Progenitor cell of endocrine pancreas (in vitro differentiated cells): ENCODE data around the gene GRIK3. TPM values are rescaled to one million over a fixed set of nuclear protein-coding genes. Genes with fewer than 3 reads are reported as not detected.

ENCODE experiments used
- DNase-seq: peaks from one replicate; pipeline ENCODE4 v3.0.0; 2021; ENCODE audit warnings: low spot score; ENCODE audit not compliant: unreplicated experiment
- H3K27ac Mint-ChIP-seq: 2 replicates; pipeline ENCODE4 v1.8.0; 2021; ENCODE audit warnings: mild to moderate bottlenecking, moderate library complexity, mixed read lengths
- H3K27me3 Mint-ChIP-seq: 2 replicates; pipeline ENCODE4 v1.8.0; 2021; ENCODE audit warnings: mixed read lengths
- H3K36me3 Mint-ChIP-seq: 2 replicates; pipeline ENCODE4 v1.8.0; 2022; ENCODE audit warnings: mixed read lengths; ENCODE audit not compliant: insufficient read depth
- H3K4me1 Mint-ChIP-seq: 2 replicates; pipeline ENCODE4 v1.8.0; 2021; ENCODE audit warnings: low read depth, mixed read lengths
- H3K4me3 Mint-ChIP-seq: 2 replicates; pipeline ENCODE4 v1.8.0; 2021; ENCODE audit warnings: low read depth, mild to moderate bottlenecking, moderate library complexity, mixed read lengths
- H3K9me3 Mint-ChIP-seq: 2 replicates; pipeline ENCODE4 v1.8.0; 2021; ENCODE audit warnings: low read depth, mixed read lengths
- CTCF ChIP-seq: fragments of 200-600 bp; sonication (generic); IDR thresholded peaks from one replicate; pipeline ENCODE4 v1.5.0; 2021; ENCODE audit warnings: antibody characterized with exemption, mild to moderate bottlenecking; ENCODE audit not compliant: unreplicated experiment
- total RNA-seq: library from RNA; stranded (reverse); gene quantifications from 2 replicates; pipeline ENCODE4 v1.2.1, GENCODE V29; 2021

The GRIK3 gene
- total RNA-seq, 1 donor from 2014 or later, result 0.41 TPM

GRCh38 chr1:36789535-36789934 lies 244.8 kb downstream of the GRIK3 start:
- TF ChIP-seq CTCF, result no peak
- H3K27me3 Mint-ChIP-seq, result peaks cover 26% of the 10 kb centered on the region
- DNase-seq, result no peak
- no peak overlapping the region for H3K27ac Mint-ChIP-seq
- no peaks in the 10 kb centered on the region for H3K36me3 Mint-ChIP-seq
- no peaks in the 10 kb centered on the region for H3K9me3 Mint-ChIP-seq
- H3K4me1 Mint-ChIP-seq, result no peaks in the 10 kb centered on the region
- H3K4me3 Mint-ChIP-seq, result no peak overlapping the region

GRCh38 chr1:36787312-36787913 lies 246.9 kb downstream of the GRIK3 start:
- Mint-ChIP-seq H3K27ac (no peak overlapping the region), H3K9me3 (no peaks in the 10 kb centered on the region), H3K4me1 (peaks cover 3% of the 10 kb centered on the region), H3K4me3 (no peak overlapping the region), H3K36me3 (no peaks in the 10 kb centered on the region), H3K27me3 (peaks cover 31% of the 10 kb centered on the region)
- TF ChIP-seq CTCF, result no peak
- no peak for DNase-seq

- H3K4me1 Mint-ChIP-seq, result peaks cover 3% of the 10 kb centered on the region
Observed at GRCh38 chr1:36786425-36786824, 247.9 kb downstream of the GRIK3 start.

GRCh38 chr1:36784147-36784859 lies 250.0 kb downstream of the GRIK3 start:
- H3K36me3 Mint-ChIP-seq, result no peaks in the 10 kb centered on the region
- H3K27ac Mint-ChIP-seq, result no peak overlapping the region
- peaks cover 29% of the 10 kb centered on the region for H3K27me3 Mint-ChIP-seq

More at GRCh38 chr1:36786425-36786824, 247.9 kb downstream of the GRIK3 start:
- Mint-ChIP-seq H3K4me3 (no peak overlapping the region), H3K36me3 (no peaks in the 10 kb centered on the region), H3K9me3 (no peaks in the 10 kb centered on the region), H3K27ac (no peak overlapping the region), H3K27me3 (peaks cover 26% of the 10 kb centered on the region)
- no peak for DNase-seq
- no peak for TF ChIP-seq CTCF

GRCh38 chr1:36783475-36783874 lies 250.8 kb downstream of the GRIK3 start:
- peaks cover 25% of the 10 kb centered on the region for H3K27me3 Mint-ChIP-seq
- H3K4me1 Mint-ChIP-seq, result peaks cover 3% of the 10 kb centered on the region
- no peak overlapping the region for H3K4me3 Mint-ChIP-seq
- no peaks in the 10 kb centered on the region for H3K36me3 Mint-ChIP-seq
- DNase-seq, result no peak
- H3K27ac Mint-ChIP-seq, result no peak overlapping the region
- H3K9me3 Mint-ChIP-seq, result no peaks in the 10 kb centered on the region
- no peak for TF ChIP-seq CTCF

More at GRCh38 chr1:36784147-36784859, 250.0 kb downstream of the GRIK3 start:
- Mint-ChIP-seq H3K9me3 (no peaks in the 10 kb centered on the region), H3K4me3 (no peak overlapping the region), H3K4me1 (peaks cover 3% of the 10 kb centered on the region)
- DNase-seq, result no peak
- no peak for TF ChIP-seq CTCF
